AG10803 (cell line): ENCODE measurements around the gene ABCA3.

ENCODE experiments used
- DNase-seq: peaks from one replicate; pipeline ENCODE4 v3.0.0; 2010; ENCODE audit warnings: low read depth
- H3K4me3 ChIP-seq: 2 replicates; pipeline ENCODE4 v1.5.1; 2011; ENCODE audit warnings: mild to moderate bottlenecking, low read length, control low read depth
- TF ChIP-seq, protein P1 (sequence below): conservative IDR thresholded peaks from 2 replicates; pipeline ENCODE4 v1.5.1; 2011; ENCODE audit warnings: mild to moderate bottlenecking, low read length, control low read depth, inconsistent platforms

The ABCA3 gene

DNA sequence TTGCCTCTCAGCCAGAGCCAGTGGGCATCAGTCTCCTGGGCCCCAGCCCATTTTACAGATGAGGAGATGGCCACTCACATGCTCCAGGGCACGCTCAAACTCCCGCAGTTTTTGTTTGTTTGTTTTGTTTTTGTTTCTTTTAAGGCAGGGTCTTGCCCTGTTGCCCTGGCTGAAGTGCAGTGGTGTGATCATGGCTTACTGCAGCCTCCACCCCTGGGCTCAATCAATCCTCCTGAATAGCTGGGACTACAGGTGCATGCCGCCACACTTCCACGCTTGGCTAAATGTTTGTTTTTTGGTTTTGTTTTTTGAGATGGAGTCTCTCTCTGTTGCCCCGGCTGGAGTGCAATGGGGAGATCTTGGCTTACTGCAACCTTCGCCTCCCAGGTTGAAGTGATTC is 113.6 kb downstream of the ABCA3 start:
- TF ChIP-seq, protein P1, sequence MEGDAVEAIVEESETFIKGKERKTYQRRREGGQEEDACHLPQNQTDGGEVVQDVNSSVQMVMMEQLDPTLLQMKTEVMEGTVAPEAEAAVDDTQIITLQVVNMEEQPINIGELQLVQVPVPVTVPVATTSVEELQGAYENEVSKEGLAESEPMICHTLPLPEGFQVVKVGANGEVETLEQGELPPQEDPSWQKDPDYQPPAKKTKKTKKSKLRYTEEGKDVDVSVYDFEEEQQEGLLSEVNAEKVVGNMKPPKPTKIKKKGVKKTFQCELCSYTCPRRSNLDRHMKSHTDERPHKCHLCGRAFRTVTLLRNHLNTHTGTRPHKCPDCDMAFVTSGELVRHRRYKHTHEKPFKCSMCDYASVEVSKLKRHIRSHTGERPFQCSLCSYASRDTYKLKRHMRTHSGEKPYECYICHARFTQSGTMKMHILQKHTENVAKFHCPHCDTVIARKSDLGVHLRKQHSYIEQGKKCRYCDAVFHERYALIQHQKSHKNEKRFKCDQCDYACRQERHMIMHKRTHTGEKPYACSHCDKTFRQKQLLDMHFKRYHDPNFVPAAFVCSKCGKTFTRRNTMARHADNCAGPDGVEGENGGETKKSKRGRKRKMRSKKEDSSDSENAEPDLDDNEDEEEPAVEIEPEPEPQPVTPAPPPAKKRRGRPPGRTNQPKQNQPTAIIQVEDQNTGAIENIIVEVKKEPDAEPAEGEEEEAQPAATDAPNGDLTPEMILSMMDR: no peak
- H3K4me3 ChIP-seq: no peak overlapping the region
- no peak for DNase-seq

DNA sequence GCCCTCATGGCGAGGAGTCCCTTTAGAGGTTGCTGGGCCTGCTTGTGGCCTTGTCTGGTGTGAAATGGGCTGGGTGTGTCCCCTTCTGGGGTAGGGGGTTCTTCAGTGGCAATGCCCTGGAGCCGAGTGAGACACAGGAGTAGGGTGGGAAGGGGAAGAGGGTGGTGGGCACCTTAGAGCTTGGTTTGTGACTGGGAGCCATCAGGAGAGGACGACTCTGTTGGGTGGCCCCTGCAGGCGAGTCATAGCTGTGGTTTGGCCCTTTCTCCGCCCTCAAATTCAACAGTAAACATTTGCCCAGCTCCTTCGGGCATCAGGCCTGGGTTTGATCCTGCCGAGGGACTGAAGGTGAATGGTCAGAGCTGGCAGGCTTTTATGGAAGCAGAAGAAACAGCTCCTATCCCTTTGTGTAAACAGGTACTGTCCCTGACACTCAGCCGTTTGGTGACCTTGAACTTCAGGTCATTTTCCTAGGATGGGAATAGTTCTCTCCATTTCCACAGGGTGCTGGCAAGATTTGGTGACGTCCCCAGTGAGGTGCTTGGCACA is 114.2 kb downstream of the ABCA3 start:
- no peak overlapping the region for H3K4me3 ChIP-seq
- TF ChIP-seq, protein P1: no peak
- no peak for DNase-seq
